Hematopoietic multipotent progenitor cell treated with erythropoietin and hydrocortisone succinate and interleukin-3 and kit ligand, for 6 days (in vitro differentiated cells): ENCODE results near the gene DNAJC27.

Experiments
- DNase-seq: peaks from one replicate; pipeline ENCODE4 v3.0.0-alpha.2; 2015

The DNAJC27 gene

GRCh38 chr2:24924732-24925131, 47.0 kb downstream of the DNAJC27 start:
- DNase-seq = peak; percentile 43

- DNase-seq = no peak
These were observed 47.5 kb downstream of the DNAJC27 start for GRCh38 chr2:24924266-24924665.

GRCh38 chr2:24923106-24923505, 48.6 kb downstream of the DNAJC27 start:
- DNase-seq = no peak

GRCh38 chr2:24922556-24922955, 49.2 kb downstream of the DNAJC27 start:
- DNase-seq = no peak

GRCh38 chr2:24920809-24921441, 50.8 kb downstream of the DNAJC27 start:
- peak; percentile 62 for DNase-seq

- peak; percentile 72 for DNase-seq
These were observed 51.5 kb downstream of the DNAJC27 start, which contains the start of gene ADCY3 for GRCh38 chr2:24920098-24920808. Gene ADCY3, minus strand, starts transcription at chr2:24920237. Its CDS starts 1,250 bp downstream, at chr2:24918987.

- peak; percentile 30 for DNase-seq
These were observed 52.2 kb downstream of the DNAJC27 start for GRCh38 chr2:24919506-24920097.

GRCh38 chr2:24919037-24919505, 52.7 kb downstream of the DNAJC27 start:
- peak; percentile 54 for DNase-seq

GRCh38 chr2:24918326-24919036, 53.3 kb downstream of the DNAJC27 start:
- no peak for DNase-seq

GRCh38 chr2:24917731-24918325, 53.9 kb downstream of the DNAJC27 start:
- no peak for DNase-seq

GRCh38 chr2:24917086-24917485, 54.7 kb downstream of the DNAJC27 start:
- peak; percentile 84 for DNase-seq

- no peak for DNase-seq
These were observed 56.0 kb downstream of the DNAJC27 start for GRCh38 chr2:24915796-24916195.

- no peak for DNase-seq
These were observed 56.6 kb downstream of the DNAJC27 start for GRCh38 chr2:24915175-24915574.

GRCh38 chr2:24914713-24915112, 57.0 kb downstream of the DNAJC27 start:
- no peak for DNase-seq

GRCh38 chr2:24913911-24914310, 57.8 kb downstream of the DNAJC27 start:
- no peak for DNase-seq

- DNase-seq = no peak
These were observed 58.8 kb downstream of the DNAJC27 start for GRCh38 chr2:24912986-24913385.

GRCh38 chr2:24912523-24912922, 59.2 kb downstream of the DNAJC27 start:
- no peak for DNase-seq

GRCh38 chr2:24910245-24910644, 61.5 kb downstream of the DNAJC27 start:
- DNase-seq = no peak

- DNase-seq = no peak
These were observed 62.1 kb downstream of the DNAJC27 start for GRCh38 chr2:24909555-24910177.

GRCh38 chr2:24908461-24908901, 63.3 kb downstream of the DNAJC27 start:
- no peak for DNase-seq

GRCh38 chr2:24907116-24907515, 64.6 kb downstream of the DNAJC27 start:
- no peak for DNase-seq

- DNase-seq = no peak
These were observed 65.3 kb downstream of the DNAJC27 start for GRCh38 chr2:24906466-24906865.
